HEK293 (cell line): Measurements from ENCODE around the gene ZBTB37.
A peak's percentile ranks its signal among the peaks of the same experiment; 100 is the strongest.

Experiments
- CTCF ChIA-PET: fragments of 350-600 bp; formaldehyde crosslinking; extraction: SDS; loops from one replicate; lab custom pipeline; 2021; ENCODE audit warnings: antibody characterized with exemption; lab: Yijun Ruan, JAX
- POLR2A ChIA-PET: fragments of 300-600 bp; formaldehyde crosslinking; extraction: SDS; loops from one replicate; lab custom pipeline; 2020; ENCODE audit warnings: antibody characterized with exemption, inconsistent platforms; lab: Yijun Ruan, JAX
- H3K27ac ChIP-seq: fragments of 200-500 bp; sonication (Bioruptor generic); 2 replicates; pipeline ENCODE4 v1.5.1; 2014; ENCODE audit warnings: low read depth, low read length, control low read depth, inconsistent platforms; ENCODE audit errors: extremely low read depth
- H3K36me3 ChIP-seq, 2 experiments: fragments of 200-500 bp in 1 of 2; sonication (Bioruptor generic) in 1 of 2; 1 replicate in 1 of 2; 2 replicates in 1 of 2; pipeline ENCODE4 v1.5.1; 2014 to 2017; ENCODE audit warnings: inconsistent platforms in 2 of 2, low read length in 2 of 2; ENCODE audit not compliant: control insufficient read depth in 2 of 2, insufficient read depth in 1 of 2
- H3K4me1 ChIP-seq: fragments of 200-500 bp; sonication (Bioruptor generic); 2 replicates; pipeline ENCODE4 v1.5.1; 2014; ENCODE audit warnings: mild to moderate bottlenecking, low read length, inconsistent platforms; ENCODE audit not compliant: control insufficient read depth, insufficient read depth
- H3K4me3 ChIP-seq: 2 replicates; pipeline ENCODE4 v1.5.1; 2011; ENCODE audit warnings: low read depth, mild to moderate bottlenecking, control low read depth, low read length, moderate library complexity
- H3K9me3 ChIP-seq: fragments of 200-500 bp; sonication (Bioruptor generic); 2 replicates; pipeline ENCODE4 v1.5.1; 2014; ENCODE audit warnings: low read depth, low read length, inconsistent platforms; ENCODE audit not compliant: control insufficient read depth, insufficient read depth
- GLIS2 ChIP-seq: fragments of 450-650 bp; formaldehyde crosslinking; IDR thresholded peaks from 2 replicates; pipeline ENCODE4 v1.5.1; 2016; ENCODE audit warnings: missing biosample characterization, missing genetic modification characterization
- KLF9 ChIP-seq: fragments of 450-650 bp; formaldehyde crosslinking; IDR thresholded peaks from 2 replicates; pipeline ENCODE4 v1.5.1; 2016; ENCODE audit warnings: missing biosample characterization, missing genetic modification characterization, low read depth
- ZBTB48 ChIP-seq: fragments of 450-650 bp; formaldehyde crosslinking; IDR thresholded peaks from 2 replicates; pipeline ENCODE4 v1.5.1; 2016; ENCODE audit warnings: missing biosample characterization, missing genetic modification characterization
- ZBTB7A ChIP-seq: fragments of 450-650 bp; formaldehyde crosslinking; IDR thresholded peaks from 2 replicates; pipeline ENCODE4 v1.5.1; 2016; ENCODE audit warnings: low read depth, missing biosample characterization, missing genetic modification characterization
- ZNF146 ChIP-seq: fragments of 450-650 bp; formaldehyde crosslinking; IDR thresholded peaks from 2 replicates; pipeline ENCODE4 v1.5.1; 2016; ENCODE audit warnings: missing biosample characterization, missing genetic modification characterization
- ZNF2 ChIP-seq: fragments of 450-650 bp; formaldehyde crosslinking; IDR thresholded peaks from 2 replicates; pipeline ENCODE4 v1.5.1; 2016; ENCODE audit warnings: missing biosample characterization, missing genetic modification characterization
- ZNF239 ChIP-seq: fragments of 450-650 bp; formaldehyde crosslinking; IDR thresholded peaks from 2 replicates; pipeline ENCODE4 v1.5.1; 2016; ENCODE audit warnings: missing biosample characterization, missing genetic modification characterization
- ZNF391 ChIP-seq: fragments of 450-650 bp; formaldehyde crosslinking; IDR thresholded peaks from 2 replicates; pipeline ENCODE4 v1.5.1; 2016; ENCODE audit warnings: low read depth, missing biosample characterization, missing genetic modification characterization, borderline replicate concordance
- ZNF48 ChIP-seq: fragments of 450-650 bp; formaldehyde crosslinking; IDR thresholded peaks from 2 replicates; pipeline ENCODE4 v1.5.1; 2016; ENCODE audit warnings: missing biosample characterization, missing genetic modification characterization
- ZNF544 ChIP-seq: fragments of 450-650 bp; formaldehyde crosslinking; IDR thresholded peaks from 2 replicates; pipeline ENCODE4 v1.5.0; 2017; ENCODE audit warnings: missing biosample characterization, missing genetic modification characterization
- ZNF621 ChIP-seq: fragments of 450-650 bp; formaldehyde crosslinking; IDR thresholded peaks from 2 replicates; pipeline ENCODE4 v1.5.1; 2017; ENCODE audit warnings: missing biosample characterization, missing genetic modification characterization
- ZNF629 ChIP-seq: fragments of 450-650 bp; formaldehyde crosslinking; IDR thresholded peaks from 2 replicates; pipeline ENCODE4 v1.5.1; 2017; ENCODE audit warnings: missing biosample characterization, missing genetic modification characterization
- ZNF645 ChIP-seq: fragments of 450-650 bp; formaldehyde crosslinking; IDR thresholded peaks from 2 replicates; pipeline ENCODE4; 2016; ENCODE audit warnings: missing biosample characterization, missing genetic modification characterization
- ZSCAN16 ChIP-seq: fragments of 450-650 bp; formaldehyde crosslinking; IDR thresholded peaks from 2 replicates; pipeline ENCODE4 v1.5.1; 2016; ENCODE audit warnings: missing biosample characterization, missing genetic modification characterization
- TF ChIP-seq, protein P1 (sequence below): fragments of 450-650 bp; formaldehyde crosslinking; IDR thresholded peaks from 2 replicates; pipeline ENCODE4 v1.5.0; 2017; ENCODE audit warnings: missing biosample characterization, missing genetic modification characterization, borderline replicate concordance

Gene ZBTB37

GRCh38 chr1:173824315-173825081, 43.7 kb upstream of the ZBTB37 start, which contains the start of the genes CENPL and DARS2 (continued):
- peak; percentile 54; the same call in 1 of the 2 replicates for TF ChIP-seq ZNF2

- no peak overlapping the region for H3K27ac ChIP-seq
- POLR2A ChIA-PET: no interaction called here
- H3K9me3 ChIP-seq: no peaks in the 10 kb centered on the region
- no peak overlapping the region for H3K4me3 ChIP-seq
- no peaks in the 10 kb centered on the region; the same call in 1 of the 2 replicates for H3K4me1 ChIP-seq
- TF ChIP-seq ZSCAN16 (tag by site-specific recombination): no peak
- TF ChIP-seq, all 188 proteins: peak for 0
- CTCF ChIA-PET: interaction anchor here (1.3 kb wide), 1 partner anchor 10 kb away, joined by 3 read pairs; no protein-coding TSS in a partner anchor
- peaks cover 12 to 32% of the 10 kb centered on the region in 2 experiments for H3K36me3 ChIP-seq
Observed at GRCh38 chr1:173827611-173828010, 40.6 kb upstream of the ZBTB37 start.

DNA sequence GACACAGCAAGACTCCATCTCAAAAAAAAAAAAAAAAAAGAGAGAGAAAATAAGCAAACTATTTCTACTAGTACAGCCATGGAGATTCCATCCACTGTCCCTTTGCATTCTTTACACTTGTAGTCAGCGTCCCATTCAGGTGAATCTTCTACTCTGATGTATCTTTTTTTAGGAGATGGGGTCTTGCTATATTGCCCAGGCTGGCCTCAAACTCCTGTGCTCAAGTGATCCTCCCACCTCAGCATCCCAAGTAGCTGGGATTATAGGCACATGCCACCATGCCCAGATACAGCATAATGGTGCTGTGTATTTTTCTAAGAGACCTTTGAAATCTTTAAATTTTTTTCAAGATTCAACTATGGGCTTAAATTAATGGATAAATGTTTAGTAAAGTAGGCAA, 35.4 kb upstream of the ZBTB37 start:
- H3K36me3 ChIP-seq: peaks cover 54 to 71% of the 10 kb centered on the region in 2 experiments
- no peak overlapping the region for H3K4me3 ChIP-seq
- no peak overlapping the region for H3K27ac ChIP-seq
- H3K4me1 ChIP-seq: no peaks in the 10 kb centered on the region
- ChIA-PET CTCF (interaction anchor here (0.5 kb wide), 1 partner anchor 578 kb away, joined by 3 read pairs; no protein-coding TSS in a partner anchor), POLR2A (interaction anchor here (0.6 kb wide), 1 partner anchor 1307 kb away, joined by 3 read pairs; no protein-coding TSS in a partner anchor)
- TF ChIP-seq, protein P1, sequence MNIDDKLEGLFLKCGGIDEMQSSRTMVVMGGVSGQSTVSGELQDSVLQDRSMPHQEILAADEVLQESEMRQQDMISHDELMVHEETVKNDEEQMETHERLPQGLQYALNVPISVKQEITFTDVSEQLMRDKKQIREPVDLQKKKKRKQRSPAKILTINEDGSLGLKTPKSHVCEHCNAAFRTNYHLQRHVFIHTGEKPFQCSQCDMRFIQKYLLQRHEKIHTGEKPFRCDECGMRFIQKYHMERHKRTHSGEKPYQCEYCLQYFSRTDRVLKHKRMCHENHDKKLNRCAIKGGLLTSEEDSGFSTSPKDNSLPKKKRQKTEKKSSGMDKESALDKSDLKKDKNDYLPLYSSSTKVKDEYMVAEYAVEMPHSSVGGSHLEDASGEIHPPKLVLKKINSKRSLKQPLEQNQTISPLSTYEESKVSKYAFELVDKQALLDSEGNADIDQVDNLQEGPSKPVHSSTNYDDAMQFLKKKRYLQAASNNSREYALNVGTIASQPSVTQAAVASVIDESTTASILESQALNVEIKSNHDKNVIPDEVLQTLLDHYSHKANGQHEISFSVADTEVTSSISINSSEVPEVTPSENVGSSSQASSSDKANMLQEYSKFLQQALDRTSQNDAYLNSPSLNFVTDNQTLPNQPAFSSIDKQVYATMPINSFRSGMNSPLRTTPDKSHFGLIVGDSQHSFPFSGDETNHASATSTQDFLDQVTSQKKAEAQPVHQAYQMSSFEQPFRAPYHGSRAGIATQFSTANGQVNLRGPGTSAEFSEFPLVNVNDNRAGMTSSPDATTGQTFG (tag by site-specific recombination): no peak
- TF ChIP-seq ZNF629 (tag by site-specific recombination) (no peak), ZNF645 (no peak), ZNF48 (tag by site-specific recombination) (no peak), ZBTB48 (tag by site-specific recombination) (no peak), ZNF544 (tag by site-specific recombination) (no peak), ZNF621 (no peak), ZNF146 (no peak), ZNF239 (tag by site-specific recombination) (no peak), KLF9 (tag by site-specific recombination) (no peak)
- no peaks in the 10 kb centered on the region for H3K9me3 ChIP-seq

DNA sequence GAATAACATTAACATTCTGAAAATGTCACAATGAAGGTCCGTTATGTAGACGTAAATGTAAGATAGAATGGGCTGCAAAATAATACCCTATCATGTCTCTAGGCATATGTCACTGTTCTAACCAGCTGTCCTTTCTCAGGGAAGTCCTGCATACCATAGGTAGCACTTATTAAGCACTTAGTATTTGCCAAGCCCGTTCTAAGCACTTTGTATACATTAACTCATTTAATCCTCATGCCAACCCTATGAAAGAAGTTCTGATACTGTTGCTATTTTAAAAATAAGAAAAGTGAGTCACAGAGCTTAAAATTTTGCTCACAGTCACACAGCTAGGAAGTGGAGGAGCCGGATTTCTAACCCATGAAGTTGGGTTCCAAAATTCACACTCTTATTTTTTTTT, 16.1 kb upstream of the ZBTB37 start:
- Histone ChIP-seq H3K36me3 (peaks cover 29 to 73% of the 10 kb centered on the region in 2 experiments), H3K4me1 (no peaks in the 10 kb centered on the region), H3K4me3 (no peak overlapping the region), H3K27ac (no peak overlapping the region), H3K9me3 (no peaks in the 10 kb centered on the region)
- ChIA-PET POLR2A (interaction anchor here (1.5 to 2.7 kb wide), 3 partner anchors 10 to 28 kb away, joined by 7 to 11 read pairs (median 8); partner anchors contain the start of genes CENPL, DARS2 and ZBTB37), CTCF (interaction anchor here (0.5 to 1.1 kb wide), 4 partner anchors 11 to 1108 kb away, joined by 3 to 5 read pairs (median 3); no protein-coding TSS in a partner anchor)
- no peak for TF ChIP-seq ZBTB7A (tag by site-specific recombination)
- TF ChIP-seq GLIS2 (tag by site-specific recombination): no peak
- TF ChIP-seq ZNF391 (tag by site-specific recombination): no peak
